Thymus (tissue), 11 donors: ENCODE results near the gene DEFB108B. TPM values are rescaled to one million over a fixed set of nuclear protein-coding genes. Genes with fewer than 3 reads are reported as not detected.
"Not testable (repeated sequence)": the region's sequence is repeated elsewhere in the genome, so short reads cannot be mapped to it uniquely, and the experiment has no call there.

Experiments
- DNase-seq, 9 donors: peaks; one replicate each; pipeline ENCODE4 v3.0.0-alpha.2; 2013; ENCODE audit warnings: low spot score in 9 of 9, low read depth in 6 of 9, missing footprints in 1 of 9
- H3K27ac ChIP-seq, 2 donors: one replicate each; pipeline ENCODE4 v1.5.1; 2013; ENCODE audit warnings: control low read depth in 1 of 2, low read depth in 1 of 2, low read length in 1 of 2, mild to moderate bottlenecking in 1 of 2, moderate library complexity in 1 of 2
- H3K27me3 ChIP-seq, 2 donors: one replicate each; pipeline ENCODE4 v1.5.1; 2013; ENCODE audit warnings: low read length in 1 of 2; ENCODE audit not compliant: control insufficient read depth in 2 of 2, insufficient read depth in 1 of 2
- H3K36me3 ChIP-seq, 2 donors: one replicate each; pipeline ENCODE4 v1.5.1; 2013; ENCODE audit warnings: low read length in 1 of 2, mild to moderate bottlenecking in 1 of 2, moderate library complexity in 1 of 2; ENCODE audit not compliant: control insufficient read depth in 2 of 2, insufficient read depth in 2 of 2
- H3K4me1 ChIP-seq, 2 donors: one replicate each; pipeline ENCODE4 v1.5.1; 2013; ENCODE audit warnings: low read length in 2 of 2; ENCODE audit not compliant: control insufficient read depth in 2 of 2, insufficient read depth in 2 of 2
- H3K4me3 ChIP-seq, 2 donors: one replicate each; pipeline ENCODE4 v1.5.1; 2013; ENCODE audit warnings: low read length in 2 of 2, control low read depth in 1 of 2, mild to moderate bottlenecking in 1 of 2
- H3K9me3 ChIP-seq, 2 donors: one replicate each; pipeline ENCODE4 v1.5.1; 2013; ENCODE audit warnings: low read length in 1 of 2, mild to moderate bottlenecking in 1 of 2; ENCODE audit not compliant: control insufficient read depth in 2 of 2, insufficient read depth in 1 of 2
- WGBS: extraction: QIAGEN DNeasy Blood & Tissue Kit; methylation state at CpG from one replicate; pipeline ENCODE4 v1.1.7; 2013; 5-methylcytosine and 5-hydroxymethylcytosine counted together
- polyA plus RNA-seq: library from polyadenylated mRNA; stranded (reverse); fragments of 200-250 nt; gene quantifications from one replicate; pipeline ENCODE4 v1.2.3, GENCODE V29; 2013
- total RNA-seq: library from RNA; stranded (reverse); fragments of 120-200 nt; gene quantifications from one replicate; pipeline ENCODE4 v1.2.4, GENCODE V29; 2013
- donor health status: healthy.

DEFB108B gene
- total and polyA plus RNA-seq, 2 donors = not detected

- not testable (repeated sequence) for DNase-seq, H3K27me3 ChIP-seq, H3K4me3 ChIP-seq, H3K9me3 ChIP-seq, H3K27ac ChIP-seq, H3K36me3 ChIP-seq, H3K4me1 ChIP-seq
- 14% methylated on average over 2 of the region's 2 CpGs for WGBS
Measured at GRCh38 chr11:71855880-71856279, 22.9 kb downstream of the DEFB108B start.

DNA sequence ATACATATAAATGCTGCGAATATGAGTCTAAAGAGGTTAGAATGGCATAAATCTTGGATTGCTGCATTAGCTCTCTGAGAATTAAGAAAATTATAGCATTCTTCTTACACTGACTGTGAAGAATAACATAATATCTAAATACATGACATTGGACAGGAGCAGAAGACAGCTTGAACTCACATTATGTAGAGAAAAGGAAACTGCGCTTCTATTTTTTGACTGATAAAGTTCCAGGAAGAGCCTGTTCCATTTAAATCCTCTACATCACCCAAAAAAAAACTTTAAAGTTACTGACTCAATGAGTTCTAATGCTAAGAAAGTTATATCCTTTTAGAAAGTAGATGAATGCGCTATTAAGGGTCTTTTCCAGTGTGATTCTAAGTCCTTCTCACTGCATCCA lies 27.8 kb downstream of the DEFB108B start:
- H3K27me3 ChIP-seq, H3K36me3 ChIP-seq, H3K4me1 ChIP-seq, H3K27ac ChIP-seq, H3K9me3 ChIP-seq, H3K4me3 ChIP-seq, DNase-seq: not testable (repeated sequence)
- WGBS = 96% methylated on average over 3 of the region's 3 CpGs

DNA sequence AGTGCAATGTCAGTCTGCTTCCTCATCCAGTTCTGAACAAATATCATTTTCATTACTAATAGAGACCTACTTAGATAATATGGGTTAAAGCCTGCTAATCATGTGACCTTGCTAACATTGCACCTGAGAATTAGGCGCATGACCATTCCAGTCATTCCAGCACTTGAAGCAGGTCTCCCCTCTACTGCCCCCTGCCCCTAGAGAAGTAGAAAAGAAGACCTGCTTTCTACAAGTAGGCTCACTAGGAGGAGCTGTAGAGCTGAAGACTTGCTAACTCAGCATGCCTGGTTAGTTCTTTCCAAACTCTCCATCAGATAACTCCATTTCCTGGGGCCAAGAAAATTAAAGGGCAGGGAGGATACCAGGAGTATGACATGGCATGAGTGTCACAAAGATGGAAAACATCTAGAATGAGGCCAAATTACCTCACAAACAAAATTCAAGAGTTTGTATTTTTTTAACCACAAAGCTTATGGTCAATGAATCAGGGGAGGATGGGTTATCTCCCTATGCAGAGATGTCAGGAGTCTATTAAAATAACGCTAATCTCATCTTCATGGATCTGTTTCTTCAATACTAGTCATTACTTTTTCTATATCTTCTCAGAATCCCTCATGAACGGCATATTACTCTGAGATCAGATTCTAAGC lies 31.1 kb downstream of the DEFB108B start:
- not testable (repeated sequence) for H3K9me3 ChIP-seq, H3K36me3 ChIP-seq, H3K4me3 ChIP-seq, H3K27ac ChIP-seq, H3K27me3 ChIP-seq, H3K4me1 ChIP-seq
- peak in 7 of 9 donors; percentile 12 to 63 (median 22) for DNase-seq
- 60% methylated on average over 3 of the region's 3 CpGs for WGBS

DNA sequence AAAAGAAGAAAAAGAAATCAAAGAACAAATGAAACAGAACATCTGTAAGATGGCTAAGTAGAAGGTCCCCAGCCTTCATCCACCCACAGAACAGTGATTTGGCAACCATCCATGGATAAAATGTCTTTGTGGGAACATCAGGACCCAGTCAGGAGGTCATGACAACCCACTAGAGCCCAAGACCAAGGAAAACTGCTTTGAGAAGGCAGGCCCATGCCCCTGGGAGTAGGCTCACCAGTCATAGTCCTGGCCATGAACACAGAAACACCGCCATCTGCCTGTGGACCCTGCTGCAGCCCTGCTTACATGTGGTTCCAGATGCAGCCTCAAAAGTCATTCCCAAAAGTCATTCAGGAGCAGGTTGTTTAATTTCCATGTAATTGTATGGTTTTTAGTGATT lies 34.2 kb downstream of the DEFB108B start:
- H3K27ac ChIP-seq, H3K4me1 ChIP-seq, H3K27me3 ChIP-seq, DNase-seq, H3K4me3 ChIP-seq, H3K9me3 ChIP-seq, H3K36me3 ChIP-seq: not testable (repeated sequence)
- 94% methylated on average over 1 of the region's 1 CpG for WGBS

- DNase-seq, H3K9me3 ChIP-seq, H3K4me3 ChIP-seq, H3K4me1 ChIP-seq, H3K27me3 ChIP-seq, H3K36me3 ChIP-seq, H3K27ac ChIP-seq: not testable (repeated sequence)
- WGBS = 97% methylated on average over 3 of the region's 3 CpGs
Measured at GRCh38 chr11:71869931-71870330, 36.9 kb downstream of the DEFB108B start.

- H3K36me3 ChIP-seq, H3K9me3 ChIP-seq, H3K27me3 ChIP-seq, DNase-seq, H3K27ac ChIP-seq, H3K4me1 ChIP-seq, H3K4me3 ChIP-seq: not testable (repeated sequence)
Measured at GRCh38 chr11:71870661-71871060, 37.7 kb downstream of the DEFB108B start.

GRCh38 chr11:71876262-71876661 lies 43.3 kb downstream of the DEFB108B start:
- H3K9me3 ChIP-seq, H3K27ac ChIP-seq, H3K36me3 ChIP-seq, H3K27me3 ChIP-seq, H3K4me1 ChIP-seq, DNase-seq, H3K4me3 ChIP-seq: not testable (repeated sequence)
- WGBS = 95% methylated on average over 2 of the region's 2 CpGs

- not testable (repeated sequence) for H3K4me1 ChIP-seq, H3K9me3 ChIP-seq, DNase-seq, H3K4me3 ChIP-seq, H3K27ac ChIP-seq, H3K27me3 ChIP-seq, H3K36me3 ChIP-seq
- WGBS = 97% methylated on average over 1 of the region's 1 CpG
Measured at GRCh38 chr11:71878059-71878458, 45.1 kb downstream of the DEFB108B start, which contains the start of gene DEFB131B. DEFB131B (plus strand) TSS chr11:71878453; CDS start chr11:71878453, 0 bp downstream.

GRCh38 chr11:71885806-71886205 lies 52.8 kb downstream of the DEFB108B start:
- not testable (repeated sequence) for H3K9me3 ChIP-seq, DNase-seq, H3K36me3 ChIP-seq, H3K27me3 ChIP-seq, H3K27ac ChIP-seq, H3K4me3 ChIP-seq, H3K4me1 ChIP-seq
- WGBS = 97% methylated on average over 12 of the region's 12 CpGs
